DMS79 treated with DMSO at 0.1 percent for 48 hours (cell line): ENCODE measurements around the gene GDPD3.

ENCODE experiments used
- DNase-seq: peaks from one replicate; lab custom pipeline; 2025; lab: John Stamatoyannopoulos, UW

Gene GDPD3

DNA sequence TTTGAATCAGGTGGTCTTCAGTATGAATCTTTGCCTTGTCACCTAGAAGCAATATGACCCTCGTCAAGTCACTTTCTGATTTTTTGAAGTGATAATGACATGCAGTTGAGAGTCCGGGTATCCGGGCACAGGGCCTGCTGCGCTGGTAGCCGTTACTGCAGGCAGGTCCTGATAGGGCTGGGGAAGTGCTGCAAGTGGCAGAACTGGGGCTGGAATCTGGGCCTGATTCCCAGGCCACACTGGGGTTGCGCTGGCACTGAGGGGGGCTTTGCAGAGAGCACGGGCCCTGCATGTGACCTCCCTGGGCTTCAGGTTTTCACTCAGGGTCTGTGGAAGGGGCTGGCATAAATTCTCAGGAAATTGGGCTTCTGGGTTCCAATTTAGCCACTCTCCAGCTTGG is 34.6 kb downstream of the GDPD3 start:
- DNase-seq, result no peak

- no peak for DNase-seq
These were observed 35.7 kb downstream of the GDPD3 start for GRCh38 chr16:30077656-30078055.

DNA sequence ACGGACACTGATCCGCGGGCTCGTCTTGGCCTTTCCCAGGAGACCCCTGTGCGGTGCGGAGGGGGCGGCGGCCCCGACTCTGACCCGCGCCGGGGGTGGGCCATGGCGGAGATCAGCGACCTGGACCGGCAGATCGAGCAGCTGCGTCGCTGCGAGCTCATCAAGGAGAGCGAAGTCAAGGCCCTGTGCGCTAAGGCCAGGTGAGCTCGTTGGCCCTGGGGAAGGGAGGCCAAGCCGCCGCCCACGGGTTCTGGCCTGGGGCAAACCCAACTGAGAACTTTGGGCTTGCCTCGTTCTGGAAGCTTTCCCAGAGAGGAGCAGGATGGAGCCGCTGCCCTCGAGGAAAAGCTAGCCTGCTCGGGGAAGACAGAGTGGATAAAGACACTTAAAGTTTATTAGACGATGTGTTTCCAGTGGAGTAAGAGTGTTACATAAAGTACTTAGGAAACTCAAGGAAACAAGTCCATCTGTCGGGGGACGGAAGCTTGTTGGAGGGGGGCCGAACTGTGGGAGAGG is 37.0 kb downstream of the GDPD3 start:
- no peak for DNase-seq

DNA sequence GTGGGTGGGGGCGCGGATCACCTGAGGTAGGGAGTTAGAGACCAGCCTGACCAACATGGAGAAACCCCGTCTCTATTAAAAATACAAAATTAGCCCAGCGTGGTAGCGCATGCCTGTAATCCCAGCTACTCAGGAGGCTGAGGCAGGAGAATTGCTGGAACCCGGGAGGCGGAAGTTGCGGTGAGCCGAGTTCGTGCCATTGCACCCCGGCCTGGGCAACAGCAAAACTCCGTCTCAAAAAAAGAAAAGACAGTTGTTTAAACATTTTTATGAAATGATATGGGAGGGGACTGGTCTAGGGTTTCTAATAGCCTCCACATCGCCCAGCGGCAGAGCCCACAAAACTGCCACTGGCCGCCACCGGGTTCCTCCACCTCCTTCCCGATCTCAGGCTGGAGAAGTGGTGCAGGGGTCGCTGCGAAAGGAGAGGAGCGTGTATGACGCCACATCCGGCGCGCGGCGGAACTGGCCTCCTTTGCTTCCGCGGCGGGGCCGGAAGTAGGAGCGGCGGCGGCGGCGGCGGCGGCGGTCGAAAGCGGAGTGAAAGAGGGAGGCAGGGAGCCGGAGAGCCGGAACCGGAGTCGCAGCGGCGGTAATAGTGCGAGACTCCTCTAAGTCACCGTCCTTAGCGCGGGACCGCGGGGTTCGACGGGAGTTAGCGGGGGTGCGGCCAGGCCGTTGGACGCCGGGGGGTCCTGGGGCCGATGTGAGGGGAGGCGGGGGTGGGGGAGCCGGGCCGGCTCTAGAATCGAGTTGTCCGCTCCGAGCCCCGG is 37.6 kb downstream of the GDPD3 start, which contains the start of gene PPP4C:
PPP4C (plus strand) TSS at position 492 of the 773 bp plus-strand sequence. CDS start 384 bp downstream, outside the sequence.
- peak; percentile 88 for DNase-seq

- no peak for DNase-seq
These were observed 42.8 kb downstream of the GDPD3 start for GRCh38 chr16:30070490-30070889.

GRCh38 chr16:30069611-30070462 is 43.5 kb downstream of the GDPD3 start:
- no peak for DNase-seq

- no peak for DNase-seq
These were observed 44.4 kb downstream of the GDPD3 start for GRCh38 chr16:30068750-30069610.

DNA sequence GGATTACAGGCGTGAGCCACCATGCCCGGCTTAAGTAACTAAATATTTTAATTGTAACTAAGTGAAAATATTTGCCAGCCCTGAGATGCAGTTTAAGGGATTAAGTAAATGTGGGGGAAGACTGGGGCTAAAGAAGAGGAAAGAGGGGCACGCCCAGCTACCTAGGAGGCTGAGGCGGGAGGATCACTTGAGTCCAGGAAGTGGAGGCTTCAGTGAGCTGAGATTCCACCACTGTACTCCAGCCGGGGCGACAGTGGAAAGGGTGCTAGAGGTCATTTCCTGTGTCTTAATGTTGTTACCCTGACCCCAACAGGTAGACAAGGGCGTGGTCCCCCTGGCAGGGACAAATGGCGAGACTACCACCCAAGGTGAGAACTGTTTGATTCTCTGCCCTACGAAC is 45.0 kb downstream of the GDPD3 start:
- DNase-seq, result no peak

DNA sequence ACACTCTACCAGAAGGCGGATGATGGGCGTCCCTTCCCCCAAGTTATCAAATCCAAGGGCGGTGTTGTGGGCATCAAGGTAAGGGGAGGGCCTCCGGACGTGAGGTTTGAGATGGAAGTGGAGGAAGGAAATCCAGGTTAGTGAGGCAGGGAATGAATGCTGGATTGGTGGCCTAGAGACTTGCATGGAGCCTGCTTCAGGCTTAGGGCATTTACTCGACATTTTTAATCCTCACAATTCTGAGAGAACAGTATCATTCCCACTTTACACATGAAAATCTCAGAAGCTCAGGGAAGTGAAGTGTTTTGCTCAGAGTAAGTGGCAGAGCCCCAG is 45.8 kb downstream of the GDPD3 start:
- DNase-seq, result no peak

DNA sequence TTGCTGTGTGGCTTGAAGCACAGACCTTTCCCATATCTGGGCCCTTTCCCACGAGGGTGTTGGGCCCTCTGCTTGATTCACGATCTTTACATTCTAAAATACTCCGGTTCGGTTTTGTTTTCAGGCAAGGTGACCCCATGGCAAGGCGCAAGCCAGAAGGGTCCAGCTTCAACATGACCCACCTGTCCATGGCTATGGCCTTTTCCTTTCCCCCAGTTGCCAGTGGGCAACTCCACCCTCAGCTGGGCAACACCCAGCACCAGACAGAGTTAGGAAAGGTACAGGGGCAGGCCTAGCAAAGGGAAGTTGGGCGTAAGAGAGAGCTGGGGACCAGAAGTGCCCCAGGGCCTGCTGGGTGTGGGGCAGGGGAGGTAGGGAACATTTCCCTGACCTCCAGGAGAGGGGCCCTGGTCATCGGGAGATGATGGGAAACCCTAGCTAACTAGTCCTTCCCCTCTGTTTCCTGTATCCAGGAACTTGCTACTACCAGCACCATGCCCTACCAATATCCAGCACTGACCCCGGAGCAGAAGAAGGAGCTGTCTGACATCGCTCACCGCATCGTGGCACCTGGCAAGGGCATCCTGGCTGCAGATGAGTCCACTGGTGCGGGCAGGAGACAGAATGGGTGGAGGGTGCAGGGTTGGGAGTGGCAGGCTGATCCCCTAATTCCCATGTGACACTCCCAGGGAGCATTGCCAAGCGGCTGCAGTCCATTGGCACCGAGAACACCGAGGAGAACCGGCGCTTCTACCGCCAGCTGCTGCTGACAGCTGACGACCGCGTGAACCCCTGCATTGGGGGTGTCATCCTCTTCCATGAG is 46.4 kb downstream of the GDPD3 start:
- no peak for DNase-seq

DNA sequence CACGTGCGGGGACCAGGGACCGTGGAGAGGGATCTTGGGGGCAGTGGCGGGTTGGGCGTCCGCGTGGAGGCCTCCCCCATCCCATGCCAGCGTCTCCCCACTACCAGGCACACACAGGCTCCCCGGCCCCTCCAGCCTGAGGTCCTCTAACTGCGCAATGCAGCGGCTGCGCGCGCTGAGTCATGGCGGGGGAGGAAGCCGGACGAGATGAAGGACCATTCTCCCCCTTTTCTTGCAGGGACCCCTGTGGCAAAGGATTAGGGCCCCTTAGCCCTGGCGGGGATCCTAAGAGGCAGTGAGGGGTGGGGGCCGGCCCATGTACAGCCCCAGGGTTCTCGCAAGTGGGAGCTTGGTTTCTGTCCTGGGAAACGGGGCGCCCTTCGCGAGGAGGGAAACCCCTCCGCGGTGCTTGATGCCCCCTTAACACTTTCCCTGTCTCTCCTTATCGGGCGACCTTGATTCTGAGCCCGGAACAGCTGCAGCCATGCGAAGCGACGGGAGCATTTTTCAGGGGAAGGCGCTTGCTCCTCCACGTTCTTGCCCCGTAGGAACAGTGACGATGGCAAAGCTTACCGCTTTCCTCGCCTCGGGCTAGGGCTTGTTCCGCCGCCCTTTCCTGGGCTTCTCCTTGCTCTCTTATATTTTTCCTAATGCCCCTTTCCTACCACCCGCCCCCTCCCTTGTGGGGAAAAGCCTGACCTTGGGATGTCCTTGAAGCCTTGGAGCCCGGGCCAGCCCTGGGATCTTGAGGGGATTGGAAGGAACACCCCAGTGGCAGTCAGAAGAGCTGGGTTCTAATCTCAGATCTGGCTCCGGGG is 47.2 kb downstream of the GDPD3 start:
- peak; percentile 9 for DNase-seq

- DNase-seq, result peak; percentile 89
These were observed 48.0 kb downstream of the GDPD3 start, which contains the start of gene ALDOA for GRCh38 chr16:30065102-30065942. Gene ALDOA, plus strand, starts transcription at chr16:30065760. Its CDS starts 1,138 bp downstream, at chr16:30066898.

- no peak for DNase-seq
These were observed 48.6 kb downstream of the GDPD3 start for GRCh38 chr16:30064729-30065101.

GRCh38 chr16:30063893-30064728 is 49.2 kb downstream of the GDPD3 start:
- DNase-seq, result peak; percentile 80

- DNase-seq, result no peak
These were observed 50.0 kb downstream of the GDPD3 start for GRCh38 chr16:30063278-30063892.

- DNase-seq, result peak; percentile 95
These were observed 52.3 kb downstream of the GDPD3 start for GRCh38 chr16:30060836-30061554.

GRCh38 chr16:30060346-30060745 is 53.0 kb downstream of the GDPD3 start:
- DNase-seq, result peak; percentile 95
